Loucy (cell line): ENCODE measurements around the gene ATP10B.

Source experiments
- H2AFZ ChIP-seq: fragments of 200-600 bp; sonication (generic); 2 replicates; pipeline ENCODE4 v1.6.0; 2016; ENCODE audit warnings: antibody characterized with exemption, mild to moderate bottlenecking, low read length, moderate library complexity
- H3F3A ChIP-seq: fragments of 200-600 bp; 2 replicates; pipeline ENCODE4 v1.6.0; 2016; ENCODE audit warnings: antibody characterized with exemption, low read depth, mild to moderate bottlenecking
- H3K27me3 ChIP-seq: fragments of 200-600 bp; sonication (generic); 2 replicates; pipeline ENCODE4 v1.6.1; 2014; ENCODE audit warnings: low read length, mild to moderate bottlenecking; ENCODE audit not compliant: insufficient read depth, poor library complexity, severe bottlenecking
- H3K36me3 ChIP-seq: fragments of 200-600 bp; sonication (generic); 2 replicates; pipeline ENCODE4 v1.6.1; 2016; ENCODE audit warnings: low read length; ENCODE audit not compliant: insufficient read depth
- H3K4me1 ChIP-seq: fragments of 200-600 bp; sonication (generic); 2 replicates; pipeline ENCODE4 v1.5.1; 2014; ENCODE audit warnings: low read length, mild to moderate bottlenecking; ENCODE audit not compliant: insufficient read depth, poor library complexity, severe bottlenecking
- H3K4me2 ChIP-seq: fragments of 200-600 bp; sonication (generic); 2 replicates; pipeline ENCODE4 v1.6.0; 2014; ENCODE audit warnings: antibody characterized with exemption, low read length, low read depth, mild to moderate bottlenecking; ENCODE audit not compliant: poor library complexity, severe bottlenecking
- H3K4me3 ChIP-seq: fragments of 200-600 bp; sonication (generic); 2 replicates; pipeline ENCODE4 v1.5.1; 2014; ENCODE audit warnings: low read length, mild to moderate bottlenecking, mixed read lengths; ENCODE audit not compliant: poor library complexity, severe bottlenecking
- H3K79me2 ChIP-seq: fragments of 200-600 bp; sonication (generic); 2 replicates; pipeline ENCODE4 v1.6.1; 2014; ENCODE audit warnings: low read length; ENCODE audit not compliant: insufficient read depth
- H3K9ac ChIP-seq: fragments of 200-600 bp; sonication (generic); 2 replicates; pipeline ENCODE4 v1.6.0; 2014; ENCODE audit warnings: mild to moderate bottlenecking, low read depth, low read length, moderate library complexity; ENCODE audit not compliant: poor library complexity, severe bottlenecking
- H3K9me2 ChIP-seq: fragments of 200-600 bp; sonication (generic); replicated peaks from 2 replicates; pipeline ENCODE4 v1.6.1; 2016; ENCODE audit warnings: low read depth, low read length, mixed read lengths
- H3K9me3 ChIP-seq: fragments of 200-600 bp; sonication (generic); 2 replicates; pipeline ENCODE4 v1.6.1; 2014; ENCODE audit warnings: mild to moderate bottlenecking, antibody characterized with exemption, low read length, low read depth; ENCODE audit not compliant: insufficient read depth
- H4K20me1 ChIP-seq: fragments of 200-600 bp; sonication (generic); 2 replicates; pipeline ENCODE4 v1.6.0; 2014; ENCODE audit warnings: antibody characterized with exemption, low read length, mild to moderate bottlenecking; ENCODE audit not compliant: insufficient read depth, poor library complexity, severe bottlenecking
- EZH2phosphoT487 ChIP-seq: fragments of 200-600 bp; IDR thresholded peaks from 2 replicates; pipeline ENCODE4 v1.6.1; 2018; ENCODE audit warnings: antibody characterized with exemption, mild to moderate bottlenecking, moderate library complexity, borderline replicate concordance
- TF ChIP-seq, protein P1 (sequence below): fragments of 200-600 bp; sonication (generic); conservative IDR thresholded peaks from 2 replicates; pipeline ENCODE4 v1.5.1; 2014; ENCODE audit warnings: mild to moderate bottlenecking, antibody characterized with exemption, low read length

Gene ATP10B

GRCh38 chr5:160747559-160747958, 104.5 kb downstream of the ATP10B start:
- no peaks in the 10 kb centered on the region for H3K4me1 ChIP-seq
- H3K9me2 ChIP-seq: no peaks in the 10 kb centered on the region
- no peaks in the 10 kb centered on the region for H3K36me3 ChIP-seq
- no peak overlapping the region for H3K9ac ChIP-seq
- no peak overlapping the region for H3K4me3 ChIP-seq
- no peaks in the 10 kb centered on the region for H3K79me2 ChIP-seq
- no peaks in the 10 kb centered on the region for H3F3A ChIP-seq
- TF ChIP-seq, protein P1, sequence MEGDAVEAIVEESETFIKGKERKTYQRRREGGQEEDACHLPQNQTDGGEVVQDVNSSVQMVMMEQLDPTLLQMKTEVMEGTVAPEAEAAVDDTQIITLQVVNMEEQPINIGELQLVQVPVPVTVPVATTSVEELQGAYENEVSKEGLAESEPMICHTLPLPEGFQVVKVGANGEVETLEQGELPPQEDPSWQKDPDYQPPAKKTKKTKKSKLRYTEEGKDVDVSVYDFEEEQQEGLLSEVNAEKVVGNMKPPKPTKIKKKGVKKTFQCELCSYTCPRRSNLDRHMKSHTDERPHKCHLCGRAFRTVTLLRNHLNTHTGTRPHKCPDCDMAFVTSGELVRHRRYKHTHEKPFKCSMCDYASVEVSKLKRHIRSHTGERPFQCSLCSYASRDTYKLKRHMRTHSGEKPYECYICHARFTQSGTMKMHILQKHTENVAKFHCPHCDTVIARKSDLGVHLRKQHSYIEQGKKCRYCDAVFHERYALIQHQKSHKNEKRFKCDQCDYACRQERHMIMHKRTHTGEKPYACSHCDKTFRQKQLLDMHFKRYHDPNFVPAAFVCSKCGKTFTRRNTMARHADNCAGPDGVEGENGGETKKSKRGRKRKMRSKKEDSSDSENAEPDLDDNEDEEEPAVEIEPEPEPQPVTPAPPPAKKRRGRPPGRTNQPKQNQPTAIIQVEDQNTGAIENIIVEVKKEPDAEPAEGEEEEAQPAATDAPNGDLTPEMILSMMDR: no peak
- TF ChIP-seq EZH2phosphoT487: no peak
- H3K27me3 ChIP-seq: no peaks in the 10 kb centered on the region
- no peak overlapping the region for H2AFZ ChIP-seq
- H4K20me1 ChIP-seq: no peaks in the 10 kb centered on the region
- no peak overlapping the region for H3K4me2 ChIP-seq
- H3K9me3 ChIP-seq: no peaks in the 10 kb centered on the region

- no peaks in the 10 kb centered on the region for H3K9me3 ChIP-seq
- H3F3A ChIP-seq: no peaks in the 10 kb centered on the region
- no peaks in the 10 kb centered on the region for H3K9me2 ChIP-seq
- H3K4me3 ChIP-seq: no peak overlapping the region
- no peaks in the 10 kb centered on the region for H3K36me3 ChIP-seq
- no peak overlapping the region for H2AFZ ChIP-seq
- no peaks in the 10 kb centered on the region for H3K4me1 ChIP-seq
- no peaks in the 10 kb centered on the region for H3K79me2 ChIP-seq
- H3K27me3 ChIP-seq: no peaks in the 10 kb centered on the region
- H3K9ac ChIP-seq: no peak overlapping the region
- no peak overlapping the region for H3K4me2 ChIP-seq
- no peaks in the 10 kb centered on the region for H4K20me1 ChIP-seq
- TF ChIP-seq EZH2phosphoT487: no peak
- TF ChIP-seq, protein P1: no peak
Measured at GRCh38 chr5:160744268-160745101, 107.5 kb downstream of the ATP10B start.

- no peak overlapping the region for H3K4me3 ChIP-seq
- H3K36me3 ChIP-seq: no peaks in the 10 kb centered on the region
- no peaks in the 10 kb centered on the region for H3F3A ChIP-seq
- no peaks in the 10 kb centered on the region for H3K9me2 ChIP-seq
- no peak for TF ChIP-seq EZH2phosphoT487
- TF ChIP-seq, protein P1: no peak
- H3K27me3 ChIP-seq: no peaks in the 10 kb centered on the region
- H3K79me2 ChIP-seq: no peaks in the 10 kb centered on the region
- H4K20me1 ChIP-seq: no peaks in the 10 kb centered on the region
- no peak overlapping the region for H3K9ac ChIP-seq
- H2AFZ ChIP-seq: no peak overlapping the region
- H3K4me2 ChIP-seq: no peak overlapping the region
- no peaks in the 10 kb centered on the region for H3K4me1 ChIP-seq
- H3K9me3 ChIP-seq: no peaks in the 10 kb centered on the region
Measured at GRCh38 chr5:160743027-160743426, 109.0 kb downstream of the ATP10B start.
